GM23338 (cell line): Measurements from ENCODE around the gene MORN4. TPM values are rescaled to one million over a fixed set of nuclear protein-coding genes. Genes with fewer than 3 reads are reported as not detected.

ENCODE experiments used
- ATAC-seq: fragments of 200-7000 bp; cut with Tn5 transposase; 3 replicates; pipeline ENCODE4 v1.9.1; 2020
- DNase-seq: peaks from one replicate; pipeline ENCODE4 v3.0.0-alpha.2; 2015; ENCODE audit warnings: low spot score
- H2AFZ ChIP-seq: fragments of 200-600 bp; sonication (generic); 2 replicates; pipeline ENCODE4 v1.8.0; 2016; ENCODE audit warnings: antibody characterized with exemption, mild to moderate bottlenecking, moderate library complexity
- H3F3A ChIP-seq: fragments of 200-600 bp; sonication (generic); replicated peaks from 2 replicates; pipeline ENCODE4 v1.8.0; 2017; ENCODE audit warnings: antibody characterized with exemption, mixed run types, low read depth
- H3K27ac ChIP-seq: fragments of 200-600 bp; sonication (generic); 2 replicates; pipeline ENCODE4 v1.6.1; 2016; ENCODE audit warnings: low read depth
- H3K27me3 ChIP-seq: fragments of 200-600 bp; sonication (generic); 2 replicates; pipeline ENCODE4 v1.8.0; 2016; ENCODE audit warnings: mild to moderate bottlenecking, mixed run types, moderate library complexity; ENCODE audit not compliant: insufficient read depth
- H3K36me3 ChIP-seq: fragments of 200-600 bp; sonication (generic); 2 replicates; pipeline ENCODE4 v1.8.0; 2016; ENCODE audit warnings: mild to moderate bottlenecking; ENCODE audit not compliant: insufficient read depth
- H3K4me1 ChIP-seq: fragments of 200-600 bp; sonication (generic); 2 replicates; pipeline ENCODE4 v1.8.0; 2016; ENCODE audit warnings: mild to moderate bottlenecking, moderate library complexity; ENCODE audit not compliant: insufficient read depth
- H3K4me2 ChIP-seq: fragments of 200-600 bp; sonication (generic); 2 replicates; pipeline ENCODE4 v1.7.1; 2017; ENCODE audit warnings: mixed run types
- H3K4me3 ChIP-seq: fragments of 200-600 bp; sonication (generic); 2 replicates; pipeline ENCODE4 v1.6.1; 2016; ENCODE audit warnings: mixed run types
- H3K79me2 ChIP-seq: fragments of 200-600 bp; sonication (generic); replicated peaks from 2 replicates; pipeline ENCODE4 v1.8.0; 2017; ENCODE audit warnings: mild to moderate bottlenecking; ENCODE audit not compliant: insufficient read depth
- H3K9me2 ChIP-seq: fragments of 200-600 bp; sonication (generic); 2 replicates; pipeline ENCODE4 v1.8.0; 2017; ENCODE audit not compliant: insufficient read depth
- H4K20me1 ChIP-seq: fragments of 200-600 bp; sonication (generic); replicated peaks from 2 replicates; pipeline ENCODE4 v1.8.0; 2017; ENCODE audit warnings: mild to moderate bottlenecking; ENCODE audit not compliant: insufficient read depth
- H3K27ac Mint-ChIP-seq: 2 replicates; pipeline ENCODE4 v1.8.0; 2020; ENCODE audit warnings: inconsistent platforms, mild to moderate bottlenecking, moderate library complexity, mixed read lengths
- H3K27me3 Mint-ChIP-seq: 3 replicates; pipeline ENCODE4 v1.8.0; 2022; ENCODE audit warnings: low read depth, mild to moderate bottlenecking, moderate library complexity, mixed read lengths, inconsistent platforms; ENCODE audit not compliant: insufficient read depth, poor library complexity
- H3K36me3 Mint-ChIP-seq: 3 replicates; pipeline ENCODE4 v1.8.0; 2021; ENCODE audit warnings: low read depth, mild to moderate bottlenecking, inconsistent platforms, moderate library complexity, mixed read lengths
- H3K4me1 Mint-ChIP-seq: 3 replicates; pipeline ENCODE4 v1.8.0; 2020; ENCODE audit warnings: mild to moderate bottlenecking, inconsistent platforms, mixed read lengths
- H3K4me3 Mint-ChIP-seq: 3 replicates; pipeline ENCODE4 v1.8.0; 2021; ENCODE audit warnings: moderate library complexity, mild to moderate bottlenecking, inconsistent platforms, mixed read lengths
- H3K9me3 Mint-ChIP-seq: 3 replicates; pipeline ENCODE4 v1.8.0; 2020; ENCODE audit warnings: moderate library complexity, mild to moderate bottlenecking, inconsistent platforms, mixed read lengths
- CREB1 ChIP-seq: fragments of 250-450 bp; sonication (Bioruptor Pico); IDR thresholded peaks from 2 replicates; pipeline ENCODE4 v1.5.0; 2020; ENCODE audit warnings: low read depth, mild to moderate bottlenecking, moderate library complexity
- POLR2AphosphoS5 ChIP-seq: IDR thresholded peaks from 2 replicates; pipeline ENCODE4 v1.6.1; 2016; ENCODE audit warnings: antibody characterized with exemption, low read depth
- REST ChIP-seq: IDR thresholded peaks from one replicate; pipeline ENCODE4 v1.6.1; 2018; ENCODE audit warnings: antibody characterized with exemption; ENCODE audit not compliant: unreplicated experiment
- ZNF462 ChIP-seq: fragments of 250-450 bp; sonication (Bioruptor Pico); IDR thresholded peaks from 2 replicates; pipeline ENCODE4 v1.5.0; 2020; ENCODE audit warnings: mild to moderate bottlenecking, moderate library complexity
- polyA plus RNA-seq: library from polyadenylated mRNA; unstranded; fragments of >200 nt; fragmentation: Nextera tagmentation; extraction: Ambion mirVana; gene quantifications from 2 replicates; pipeline ENCODE4 v1.2.1, GENCODE V29; 2016
- total RNA-seq: library from RNA; depleted of rRNA; stranded (reverse); fragments of >200 nt; shearing (Covaris generic); gene quantifications from 2 replicates; pipeline ENCODE4 v1.2.3, GENCODE V29; 2014

Gene MORN4
- total and polyA plus RNA-seq, 2 experiments from 2014 or later = 9.0 to 50.0 TPM

GRCh38 chr10:97640868-97641811 lies 7.8 kb upstream of the MORN4 start:
- peak overlapping the region; percentile 48; the same call in 1 of the 2 replicates for H3K27ac ChIP-seq
- peaks cover 6% of the 10 kb centered on the region; the same call in 1 of the 2 replicates for H3K4me1 ChIP-seq
- Mint-ChIP-seq H3K27ac (peak overlapping the region; percentile 89), H3K27me3 (peaks cover 11% of the 10 kb centered on the region), H3K9me3 (peaks cover 2% of the 10 kb centered on the region; the same call in 2 of the 3 replicates), H3K4me1 (peaks cover 21% of the 10 kb centered on the region), H3K36me3 (peaks cover 31% of the 10 kb centered on the region), H3K4me3 (peak overlapping the region; percentile 97)
- no peaks in the 10 kb centered on the region for H3F3A ChIP-seq
- peak; percentile 69 for DNase-seq
- peak; percentile 8 for TF ChIP-seq REST
- no peak for TF ChIP-seq POLR2AphosphoS5
- TF ChIP-seq CREB1 (CRISPR knock-in tag) = peak; percentile 29; the same call in 1 of the 2 replicates
- TF ChIP-seq ZNF462 (CRISPR knock-in tag) = no peak
- no peaks in the 10 kb centered on the region for H3K27me3 ChIP-seq
- H4K20me1 ChIP-seq = peaks cover 22% of the 10 kb centered on the region; the same call in 1 of the 2 replicates
- no peaks in the 10 kb centered on the region for H3K9me2 ChIP-seq
- peak; percentile 69 for ATAC-seq
- peak overlapping the region; percentile 92 for H3K4me3 ChIP-seq
- H3K36me3 ChIP-seq = peaks cover under 1% of the 10 kb centered on the region
- H3K79me2 ChIP-seq = peaks cover 49% of the 10 kb centered on the region
- no peak overlapping the region for H2AFZ ChIP-seq
- H3K4me2 ChIP-seq = peak overlapping the region; percentile 86
